Skeletal muscle tissue (tissue), 4 donors: ENCODE results near the gene INCENP. TPM values are rescaled to one million over a fixed set of nuclear protein-coding genes. Genes with fewer than 3 reads are reported as not detected.

ENCODE experiments used
- H3K27ac ChIP-seq: one replicate; pipeline ENCODE4 v1.7.0; 2013; ENCODE audit warnings: mild to moderate bottlenecking, low read depth, low read length, inconsistent platforms
- H3K27me3 ChIP-seq, 3 donors: one replicate each; pipeline ENCODE4 v1.7.0; 2013; ENCODE audit warnings: low read length in 3 of 3; ENCODE audit not compliant: control insufficient read depth in 3 of 3, insufficient read depth in 3 of 3
- H3K36me3 ChIP-seq, 3 donors: one replicate each; pipeline ENCODE4 v1.7.0; 2013; ENCODE audit warnings: low read length in 3 of 3; ENCODE audit not compliant: control insufficient read depth in 3 of 3, insufficient read depth in 3 of 3
- H3K4me1 ChIP-seq, 3 donors: one replicate each; pipeline ENCODE4 v1.7.0; 2013; ENCODE audit warnings: low read length in 3 of 3, mild to moderate bottlenecking in 3 of 3; ENCODE audit not compliant: control insufficient read depth in 3 of 3, insufficient read depth in 3 of 3
- H3K4me3 ChIP-seq, 3 donors: one replicate each; pipeline ENCODE4 v1.7.0; 2013; ENCODE audit warnings: low read length in 3 of 3
- H3K9ac ChIP-seq, 3 donors: one replicate each; pipeline ENCODE4 v1.7.0; 2013; ENCODE audit warnings: low read length in 3 of 3, mild to moderate bottlenecking in 3 of 3, moderate library complexity in 2 of 3, low read depth in 1 of 3
- H3K9me3 ChIP-seq, 3 donors: one replicate each; pipeline ENCODE4 v1.7.0; 2013; ENCODE audit warnings: low read length in 3 of 3; ENCODE audit not compliant: control insufficient read depth in 3 of 3
- total RNA-seq: library from RNA; depleted of rRNA; stranded (reverse); fragments of >200 nt; gene quantifications from one replicate; pipeline ENCODE4 v1.2.3, GENCODE V29; 2014
- donor health status: Osteomylitis.

INCENP gene
- total RNA-seq, 1 donor from 2014 or later: 6.8 TPM

GRCh38 chr11:62130283-62131169 lies 6.7 kb downstream of the INCENP start:
- Histone ChIP-seq H3K27ac (no peak overlapping the region), H3K36me3 (peaks cover 28 to 37% (median 33%) of the 10 kb centered on the region in 3 donors), H3K9me3 (no peaks in the 10 kb centered on the region), H3K9ac (no peak overlapping the region), H3K4me3 (no peak overlapping the region), H3K4me1 (peaks cover 0 to 6% (median 5%) of the 10 kb centered on the region in 3 donors), H3K27me3 (no peaks in the 10 kb centered on the region)

DNA sequence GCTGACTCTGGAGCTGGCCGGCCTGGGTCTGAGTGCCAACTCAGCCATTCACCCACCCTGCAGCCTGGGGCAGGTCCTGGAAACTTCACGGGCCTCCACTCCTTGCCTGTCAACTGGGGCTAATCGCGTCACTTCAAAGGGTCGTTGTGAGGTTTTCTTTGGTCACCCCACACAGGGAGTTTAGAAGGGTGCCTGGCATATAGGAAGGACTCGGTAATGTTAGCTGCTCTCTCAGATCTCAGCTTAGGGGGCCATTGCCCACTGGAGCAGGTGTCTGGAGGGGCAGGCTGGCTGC lies 7.3 kb downstream of the INCENP start:
- Histone ChIP-seq H3K4me1 (peaks cover 0 to under 1% (median 0%) of the 10 kb centered on the region in 3 donors), H3K27ac (no peak overlapping the region), H3K27me3 (no peaks in the 10 kb centered on the region), H3K36me3 (peaks cover 28 to 37% (median 33%) of the 10 kb centered on the region in 3 donors), H3K4me3 (no peak overlapping the region), H3K9ac (no peak overlapping the region), H3K9me3 (no peaks in the 10 kb centered on the region)

DNA sequence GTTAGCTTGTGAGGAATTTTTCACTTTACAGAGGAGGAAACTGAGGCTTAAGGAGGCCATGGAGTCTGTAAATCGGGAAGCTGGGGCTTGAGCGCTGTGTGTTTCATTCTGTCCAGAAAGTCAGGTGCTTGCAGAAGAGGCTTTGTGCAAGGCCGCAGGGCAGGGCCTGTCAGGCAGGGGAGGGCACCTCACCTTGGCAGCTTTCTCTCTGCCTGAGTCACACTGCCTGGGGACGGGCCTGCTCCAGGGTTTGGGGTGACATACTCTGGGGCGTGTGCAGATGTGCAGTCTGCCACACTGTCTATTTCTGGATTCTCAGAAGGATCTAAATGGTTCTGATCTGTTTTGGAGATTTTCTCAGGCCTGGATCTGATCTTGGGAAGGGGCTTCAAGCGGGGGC lies 8.4 kb downstream of the INCENP start:
- no peaks in the 10 kb centered on the region for H3K27me3 ChIP-seq
- H3K27ac ChIP-seq: no peak overlapping the region
- H3K36me3 ChIP-seq: peaks cover 28 to 37% (median 33%) of the 10 kb centered on the region in 3 donors
- no peaks in the 10 kb centered on the region for H3K9me3 ChIP-seq
- no peak overlapping the region for H3K9ac ChIP-seq
- peaks cover 0 to 2% (median 0%) of the 10 kb centered on the region in 3 donors for H3K4me1 ChIP-seq
- no peak overlapping the region for H3K4me3 ChIP-seq

DNA sequence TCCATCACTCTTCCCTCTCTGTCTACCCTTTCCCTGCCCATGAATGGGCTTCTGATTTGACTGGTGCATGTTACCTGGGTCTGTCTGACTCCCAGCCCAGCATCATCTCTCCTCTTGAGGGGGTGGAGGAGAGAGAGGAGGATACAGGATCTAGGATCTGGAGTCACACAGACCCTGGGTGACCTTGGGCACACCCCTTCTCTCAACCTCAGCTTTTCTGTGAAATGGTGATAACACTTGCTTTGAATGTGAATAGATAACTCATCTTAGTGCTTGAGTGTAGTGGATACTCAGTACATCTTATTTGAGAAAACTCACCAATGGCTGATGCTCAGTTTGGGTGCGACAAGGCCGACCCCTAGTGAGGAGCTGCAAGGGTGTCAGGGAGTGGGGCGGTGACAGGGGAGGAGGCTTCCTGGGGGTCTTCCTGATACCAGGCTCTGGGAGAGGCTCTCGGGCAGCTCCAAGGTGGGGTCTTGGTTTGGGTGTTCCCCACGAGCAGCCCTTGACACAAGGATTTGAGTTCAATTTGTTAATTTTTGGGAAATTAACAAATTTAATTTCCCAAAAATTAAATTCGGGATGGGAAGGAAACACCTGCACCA lies 9.0 kb downstream of the INCENP start:
- Histone ChIP-seq H3K9ac (no peak overlapping the region), H3K36me3 (peaks cover 28 to 37% (median 33%) of the 10 kb centered on the region in 3 donors), H3K4me1 (peaks cover 0 to 2% (median 0%) of the 10 kb centered on the region in 3 donors), H3K27me3 (no peaks in the 10 kb centered on the region), H3K27ac (no peak overlapping the region), H3K9me3 (no peaks in the 10 kb centered on the region), H3K4me3 (no peak overlapping the region)

DNA sequence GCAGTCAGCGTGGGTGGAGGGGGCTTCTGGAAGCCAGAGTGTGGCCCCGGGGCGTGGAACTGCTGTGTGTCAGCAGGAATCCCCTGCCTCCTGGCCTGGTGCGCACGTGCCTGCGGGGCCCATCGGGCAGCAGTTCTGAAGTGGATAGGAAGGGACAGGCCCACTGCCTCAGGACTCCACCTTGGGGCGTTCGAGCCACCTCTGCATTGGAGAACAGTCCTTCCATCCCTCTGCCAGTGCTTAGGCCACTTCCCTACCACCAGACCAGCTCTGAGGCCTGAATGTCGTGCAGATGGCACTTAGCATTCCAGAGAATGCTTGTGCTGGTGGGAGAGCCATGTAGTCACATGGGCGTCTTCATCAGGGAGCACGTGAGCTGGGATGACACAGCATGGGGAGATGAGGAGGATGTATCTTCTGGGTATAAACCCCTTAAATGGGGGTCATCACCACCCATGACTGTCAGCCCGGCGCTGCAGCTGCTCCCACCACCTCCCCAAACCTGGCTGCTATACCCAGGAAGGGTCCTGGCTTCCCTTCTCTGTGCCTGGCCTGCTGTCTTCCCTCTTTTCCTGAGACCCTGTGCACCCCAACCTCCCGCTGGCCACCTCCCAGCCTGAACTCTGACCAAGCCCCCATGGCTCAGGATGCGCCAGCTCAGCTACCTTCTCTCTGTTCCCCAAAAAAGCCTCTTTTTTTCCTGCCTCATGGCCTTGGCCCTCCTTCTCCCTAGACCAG lies 9.7 kb downstream of the INCENP start:
- no peak overlapping the region for H3K9ac ChIP-seq
- no peaks in the 10 kb centered on the region for H3K27me3 ChIP-seq
- no peak overlapping the region for H3K4me3 ChIP-seq
- no peaks in the 10 kb centered on the region for H3K9me3 ChIP-seq
- no peak overlapping the region for H3K27ac ChIP-seq
- peaks cover 0 to 2% (median 0%) of the 10 kb centered on the region in 3 donors for H3K4me1 ChIP-seq
- peaks cover 24 to 36% (median 27%) of the 10 kb centered on the region in 3 donors for H3K36me3 ChIP-seq

DNA sequence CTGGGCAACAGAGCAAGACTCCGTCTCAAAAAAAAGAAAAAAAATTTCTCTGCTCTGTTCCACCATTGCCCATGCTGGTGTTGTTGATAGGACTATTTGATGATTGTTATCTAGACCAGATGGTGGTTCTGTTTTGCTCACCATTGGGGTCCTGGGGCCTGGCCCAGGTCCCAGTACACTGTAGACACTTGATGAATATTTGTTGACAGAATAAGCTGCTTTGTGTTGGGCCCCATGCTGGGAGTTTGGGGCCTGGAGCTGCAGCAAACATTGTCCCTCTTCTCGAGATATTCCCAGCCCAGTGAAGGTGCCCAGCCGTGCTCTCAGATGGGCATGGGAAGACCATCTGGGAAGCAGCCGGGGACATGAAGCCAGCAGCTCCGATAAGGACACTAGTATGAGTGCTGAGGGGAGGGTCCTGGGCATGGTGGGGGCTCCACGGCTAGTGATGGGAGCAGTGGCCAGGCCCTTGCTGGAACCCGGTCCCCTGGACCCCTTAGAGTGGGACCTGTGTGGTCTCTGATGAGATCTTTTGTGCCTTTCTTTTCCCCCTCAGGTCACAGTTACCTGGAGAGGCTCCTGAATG lies 13.6 kb downstream of the INCENP start:
- no peaks in the 10 kb centered on the region for H3K27me3 ChIP-seq
- H3K9me3 ChIP-seq: no peaks in the 10 kb centered on the region
- no peak overlapping the region for H3K4me3 ChIP-seq
- H3K4me1 ChIP-seq: peaks cover 0 to 2% (median 0%) of the 10 kb centered on the region in 3 donors
- H3K9ac ChIP-seq: no peak overlapping the region
- peaks cover 25 to 32% (median 27%) of the 10 kb centered on the region in 3 donors for H3K36me3 ChIP-seq
- no peak overlapping the region for H3K27ac ChIP-seq

DNA sequence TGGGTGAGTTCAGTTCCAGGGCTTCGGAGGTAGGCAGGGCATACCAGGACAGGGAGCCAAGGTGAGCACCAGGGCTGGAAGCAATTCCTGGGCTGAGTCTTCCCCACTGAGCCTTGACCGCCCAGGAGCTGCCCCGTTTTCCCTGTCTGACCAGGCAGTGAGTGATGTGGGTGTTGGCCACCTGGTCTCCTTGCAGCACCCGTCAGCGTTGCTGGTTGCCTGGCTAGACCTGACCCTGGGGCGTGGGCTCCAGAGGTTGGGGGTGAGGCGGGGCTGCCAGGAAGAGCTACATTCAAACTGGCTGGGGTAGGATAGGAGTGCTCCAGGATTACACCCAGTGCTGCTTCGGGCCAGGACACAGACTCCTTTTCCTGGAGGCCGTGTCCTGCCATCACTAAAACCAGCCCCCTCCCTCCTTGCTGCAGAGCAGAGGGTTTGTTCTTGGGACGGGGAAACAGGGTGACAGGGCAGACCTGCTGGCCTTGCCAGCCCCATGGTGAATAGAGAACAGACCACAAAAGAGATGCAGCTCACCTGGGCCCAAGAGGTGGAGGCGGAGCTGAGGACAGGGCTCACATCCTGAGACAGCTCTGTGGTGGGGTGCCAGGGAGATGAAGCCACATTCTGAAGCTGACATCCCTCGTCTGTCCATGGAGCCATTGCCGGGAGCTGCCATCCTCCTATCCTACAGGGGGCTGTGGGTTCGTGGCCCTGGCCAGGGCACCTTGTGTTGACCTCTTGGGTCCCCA lies 14.2 kb downstream of the INCENP start:
- Histone ChIP-seq H3K4me3 (no peak overlapping the region), H3K36me3 (peaks cover 24 to 30% (median 29%) of the 10 kb centered on the region in 3 donors), H3K4me1 (peaks cover 0 to 2% (median 0%) of the 10 kb centered on the region in 3 donors), H3K9me3 (no peaks in the 10 kb centered on the region), H3K9ac (no peak overlapping the region), H3K27me3 (no peaks in the 10 kb centered on the region), H3K27ac (no peak overlapping the region)

- Histone ChIP-seq H3K4me3 (no peak overlapping the region), H3K27ac (no peak overlapping the region), H3K4me1 (peaks cover 0 to 2% (median 0%) of the 10 kb centered on the region in 3 donors), H3K27me3 (no peaks in the 10 kb centered on the region), H3K36me3 (peaks cover 24 to 31% (median 29%) of the 10 kb centered on the region in 3 donors), H3K9ac (no peak overlapping the region), H3K9me3 (no peaks in the 10 kb centered on the region)
Measured at GRCh38 chr11:62138630-62139425, 15.0 kb downstream of the INCENP start.
